Activated CD8-positive, alpha-beta T cell treated with anti-CD3 and anti-CD28 coated beads for 36 hours (primary cell): ENCODE results near the gene MRPL41. TPM values are rescaled to one million over a fixed set of nuclear protein-coding genes. Genes with fewer than 3 reads are reported as not detected.

Experiments used
- ATAC-seq: fragments of 200-7000 bp; cut with Tn5 transposase; one replicate; pipeline ENCODE4 v1.10.0; 2021; ENCODE audit warnings: mild to moderate bottlenecking, moderate library complexity
- CTCF ChIA-PET: fragments of 350-600 bp; sonication (Branson Sonifier 250); formaldehyde crosslinking; loops from one replicate; lab custom pipeline; 2021; ENCODE audit warnings: antibody characterized with exemption; lab: Charles Lee
- POLR2A ChIA-PET: fragments of 350-600 bp; sonication (Branson Sonifier 250); formaldehyde crosslinking; loops from one replicate; lab custom pipeline; 2021; ENCODE audit warnings: antibody characterized with exemption; lab: Charles Lee
- DNase-seq: peaks from one replicate; pipeline ENCODE4 v3.0.0-alpha.2; 2020
- H3K27ac Mint-ChIP-seq: one replicate; pipeline ENCODE4 v1.8.0; 2021; ENCODE audit warnings: mild to moderate bottlenecking, mixed read lengths
- H3K27me3 Mint-ChIP-seq: one replicate; pipeline ENCODE4 v1.8.0; 2021; ENCODE audit warnings: mixed read lengths
- H3K36me3 Mint-ChIP-seq: one replicate; pipeline ENCODE4 v1.8.0; 2021; ENCODE audit warnings: low read depth, mixed read lengths
- H3K4me1 Mint-ChIP-seq: one replicate; pipeline ENCODE4 v1.8.0; 2021; ENCODE audit warnings: low read depth, mixed read lengths
- H3K4me3 Mint-ChIP-seq: one replicate; pipeline ENCODE4 v1.8.0; 2021; ENCODE audit warnings: mild to moderate bottlenecking, moderate library complexity, mixed read lengths
- H3K9me3 Mint-ChIP-seq: one replicate; pipeline ENCODE4 v1.8.0; 2021; ENCODE audit warnings: mixed read lengths
- CTCF ChIP-seq: fragments of 200-600 bp; IDR thresholded peaks from one replicate; pipeline ENCODE4 v1.8.0; 2022; ENCODE audit warnings: antibody characterized with exemption, mild to moderate bottlenecking
- intact Hi-C: fragments of 100-400 bp; cut with micrococcal nuclease; formaldehyde crosslinking; loops from one replicate; pipeline ENCODE4 v1.10.0; 2022
- total RNA-seq, 2 experiments: library from RNA; stranded (reverse); gene quantifications; one replicate each; pipeline ENCODE4 v1.2.3, GENCODE V29; 2021

MRPL41 gene
- total RNA-seq, 2 experiments from 2014 or later, result 42.8 to 43.9 TPM

DNA sequence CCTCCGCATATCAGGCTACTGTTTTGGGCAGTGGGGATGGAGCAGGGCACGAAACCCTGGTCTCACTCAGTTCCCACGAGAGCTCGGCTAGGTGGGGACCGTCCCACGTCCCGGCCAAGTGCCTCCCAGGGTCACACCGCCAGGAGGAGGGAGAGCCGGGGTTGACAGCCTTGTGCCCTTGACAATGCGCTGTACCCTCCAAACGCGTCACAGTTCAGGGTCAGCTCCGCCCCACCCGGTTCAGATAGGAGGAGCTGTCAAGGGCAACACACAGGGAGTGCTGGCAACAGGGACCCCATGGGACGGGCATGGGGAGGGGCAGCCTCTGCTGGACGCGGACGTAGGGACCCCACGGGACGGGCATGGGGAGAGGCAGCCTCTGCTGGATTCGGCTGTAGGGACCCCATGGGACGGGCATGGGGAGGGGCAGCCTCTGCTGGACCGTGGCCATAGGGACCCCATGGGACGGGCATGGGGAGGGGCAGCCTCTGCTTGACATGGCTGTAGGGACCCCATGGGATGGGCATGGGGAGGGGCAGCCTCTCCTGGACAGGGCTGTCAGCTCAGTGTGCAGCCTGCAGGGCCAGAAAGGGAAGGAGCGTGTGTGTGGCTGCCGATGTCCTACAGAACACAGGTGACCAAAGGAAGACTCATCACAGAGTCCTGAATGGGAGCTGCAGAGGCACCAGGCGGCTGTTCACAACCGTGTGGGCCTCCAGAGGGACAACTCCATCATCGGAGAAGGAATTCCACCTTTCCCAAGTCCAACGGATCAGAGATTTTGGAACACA, 30.9 kb upstream of the MRPL41 start:
- TF ChIP-seq CTCF, result no peak
- Mint-ChIP-seq H3K4me1 (peaks cover 3% of the 10 kb centered on the region), H3K27me3 (no peaks in the 10 kb centered on the region), H3K4me3 (no peak overlapping the region), H3K36me3 (no peaks in the 10 kb centered on the region), H3K9me3 (no peaks in the 10 kb centered on the region), H3K27ac (no peak overlapping the region)
- ATAC-seq (no peak), DNase-seq (no peak)
- intact Hi-C loops, result loop anchor here (10.0 kb wide), 1 partner anchor 216 kb away; the partner anchor contains the start of gene NRARP
- ChIA-PET CTCF (no interaction called here), POLR2A (no interaction called here)

DNA sequence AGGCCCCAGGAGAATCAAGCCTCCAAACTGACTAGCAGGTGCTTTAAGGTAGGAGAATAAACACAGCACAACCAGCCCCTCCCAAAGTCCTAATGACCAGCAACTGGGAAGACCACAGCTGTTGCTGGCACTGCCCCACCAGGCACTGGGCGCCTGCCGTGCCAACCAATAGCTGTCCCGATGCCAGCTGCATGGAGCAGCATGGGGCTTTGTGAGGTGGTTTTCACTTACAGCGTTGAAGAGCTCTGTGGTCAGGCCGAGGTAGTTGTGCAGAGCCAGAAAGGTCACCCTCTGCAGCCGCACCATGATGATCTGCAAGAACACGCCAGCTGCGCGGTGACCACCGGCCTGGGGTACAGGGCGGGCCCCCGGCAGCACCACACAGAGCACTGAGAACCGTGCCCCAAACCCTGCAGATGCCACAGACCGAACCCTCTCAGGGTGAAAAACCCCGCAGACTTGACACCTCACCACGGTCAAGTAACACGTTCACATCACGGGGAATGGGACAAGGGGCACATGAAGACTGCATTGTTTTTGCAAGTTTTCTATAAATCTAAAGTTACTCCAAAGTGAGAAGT, 30.2 kb upstream of the MRPL41 start:
- intact Hi-C loops, result loop anchor here (10.0 kb wide), 1 partner anchor 217 kb away; the partner anchor contains the start of gene NRARP
- no peak for TF ChIP-seq CTCF
- H3K4me3 Mint-ChIP-seq, result no peak overlapping the region
- H3K27ac Mint-ChIP-seq, result no peak overlapping the region
- no peaks in the 10 kb centered on the region for H3K27me3 Mint-ChIP-seq
- ChIA-PET CTCF (no interaction called here), POLR2A (no interaction called here)
- ATAC-seq, result no peak
- no peaks in the 10 kb centered on the region for H3K36me3 Mint-ChIP-seq
- DNase-seq, result no peak
- no peaks in the 10 kb centered on the region for H3K9me3 Mint-ChIP-seq
- H3K4me1 Mint-ChIP-seq, result peaks cover 3% of the 10 kb centered on the region

DNA sequence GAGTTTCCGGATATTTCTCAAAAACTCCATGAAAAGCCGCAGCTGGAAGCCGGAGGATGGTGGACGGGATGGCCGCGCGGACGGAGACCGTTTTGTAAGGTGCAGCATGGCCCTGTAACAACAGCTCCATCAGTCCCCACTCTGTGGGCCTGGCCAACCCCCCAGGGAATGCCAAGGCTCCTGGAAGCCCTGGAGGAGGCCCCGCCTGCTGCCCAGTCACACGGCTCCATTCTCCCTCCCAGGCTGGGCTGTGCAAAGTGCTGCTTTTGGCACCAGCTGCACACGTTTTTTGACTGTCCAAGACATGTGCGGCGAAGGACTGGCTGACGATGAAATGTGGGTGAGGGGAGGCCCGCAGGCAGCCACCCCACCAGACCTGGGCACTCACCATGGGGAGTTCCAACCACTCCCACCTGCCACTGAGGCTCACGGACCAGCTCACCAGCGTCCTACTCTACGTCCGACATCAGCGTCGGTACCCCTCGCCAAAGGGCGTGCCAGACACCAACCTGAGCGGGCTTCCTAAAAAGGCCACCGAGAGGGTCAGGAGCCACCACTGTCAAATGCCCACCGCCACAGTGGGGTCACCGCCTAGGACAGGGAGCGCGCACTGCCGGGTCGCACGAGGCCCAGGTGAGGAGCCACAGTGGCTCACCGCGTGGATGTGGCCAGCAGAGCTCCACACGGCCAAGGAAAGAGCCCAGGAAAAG, 28.8 kb upstream of the MRPL41 start:
- no peak overlapping the region for H3K4me3 Mint-ChIP-seq
- POLR2A ChIA-PET, result no interaction called here
- intact Hi-C loops, result loop anchor here (10.0 kb wide), 1 partner anchor 218 kb away; the partner anchor contains the start of gene NRARP
- no peak for ATAC-seq
- no peaks in the 10 kb centered on the region for H3K27me3 Mint-ChIP-seq
- no peaks in the 10 kb centered on the region for H3K9me3 Mint-ChIP-seq
- peaks cover 3% of the 10 kb centered on the region for H3K4me1 Mint-ChIP-seq
- no peaks in the 10 kb centered on the region for H3K36me3 Mint-ChIP-seq
- no peak overlapping the region for H3K27ac Mint-ChIP-seq
- no peak for DNase-seq
- no peak for TF ChIP-seq CTCF
- CTCF ChIA-PET, result interaction anchor here (0.9 to 1.4 kb wide), 2 partner anchors 9 to 14 kb away, joined by 4 to 5 read pairs; no protein-coding TSS in a partner anchor

DNA sequence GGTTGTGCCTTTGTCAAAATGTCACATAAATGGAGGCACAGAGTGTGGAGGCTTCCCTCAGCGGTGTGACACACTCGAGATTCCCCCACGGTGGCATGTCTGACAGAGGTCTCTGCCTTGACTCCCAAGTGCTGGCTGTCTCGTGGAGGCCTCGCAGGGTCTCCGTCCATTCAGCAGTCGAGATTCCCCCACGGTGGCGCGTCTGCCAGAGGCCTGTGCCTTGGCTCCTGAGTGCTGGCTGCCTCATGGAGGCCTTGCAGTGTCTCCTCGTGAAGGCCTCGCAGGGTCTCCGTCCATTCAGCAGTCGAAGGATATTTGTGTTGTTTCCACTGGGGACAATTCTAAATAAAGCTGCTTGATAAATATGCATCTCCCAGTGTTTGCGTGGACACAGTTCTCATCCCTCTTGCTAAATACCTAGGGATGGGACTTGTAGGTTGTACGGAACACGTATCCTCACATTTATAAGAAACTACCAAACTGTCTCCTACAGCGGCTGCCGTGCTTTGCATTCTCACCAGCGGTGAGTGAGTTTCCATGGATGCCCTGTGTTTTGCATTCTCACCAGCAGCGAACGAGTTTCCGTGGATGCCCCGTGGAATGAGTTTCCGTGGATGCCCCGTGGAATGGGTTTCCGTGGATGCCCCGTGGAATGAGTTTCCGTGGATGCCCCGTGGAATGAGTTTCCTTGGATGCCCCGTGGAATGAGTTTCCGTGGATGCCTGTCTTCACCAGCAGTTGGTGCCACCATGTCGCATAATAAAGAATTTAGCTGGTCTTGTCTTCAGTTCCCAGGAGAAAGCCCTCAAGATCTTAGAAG, 27.3 kb upstream of the MRPL41 start:
- no peaks in the 10 kb centered on the region for H3K27me3 Mint-ChIP-seq
- DNase-seq (no peak), ATAC-seq (no peak)
- CTCF ChIA-PET, result interaction anchor here (0.8 to 2.4 kb wide), 10 partner anchors 11 to 238 kb away, joined by 3 to 9 read pairs (median 4); partner anchors contain the start of genes EXD3, NOXA1 and NRARP
- POLR2A ChIA-PET, result interaction anchor here (0.7 to 1.8 kb wide), 4 partner anchors 10 to 101 kb away, joined by 3 to 5 read pairs (median 4); partner anchors contain the start of genes EXD3, MRPL41 and NOXA1
- H3K27ac Mint-ChIP-seq, result no peak overlapping the region
- no peaks in the 10 kb centered on the region for H3K36me3 Mint-ChIP-seq
- TF ChIP-seq CTCF, result no peak
- no peak overlapping the region for H3K4me3 Mint-ChIP-seq
- peaks cover 5% of the 10 kb centered on the region for H3K4me1 Mint-ChIP-seq
- H3K9me3 Mint-ChIP-seq, result no peaks in the 10 kb centered on the region
- intact Hi-C loops, result loop anchor here (10.0 kb wide), 1 partner anchor 220 kb away; the partner anchor contains the start of gene NRARP
